ENCODE measurements around the gene MRPL52. TPM values are rescaled to one million over a fixed set of nuclear protein-coding genes. Genes with fewer than 3 reads are reported as not detected.
"Not testable (repeated sequence)": the region's sequence is repeated elsewhere in the genome, so short reads cannot be mapped to it uniquely, and the experiment has no call there.

Gene MRPL52
- total RNA-seq, 4 donors from 2014 or later = 27.0 to 64.5 (median 37.2) TPM

- Histone ChIP-seq H3K4me3 (peak overlapping the region; percentile 11 to 37 (median 18)), H3K4me1 (peaks cover 67 to 97% (median 92%) of the 10 kb centered on the region in 4 donors), H3K9me3 (no peaks in the 10 kb centered on the region), H3K36me3 (peaks cover 29 to 36% (median 34%) of the 10 kb centered on the region in 4 donors), H3K27ac (replicated peaks in 1 of 4) (peak overlapping the region; percentile 84 to 93 (median 88)), H3K27me3 (no peaks in the 10 kb centered on the region)
- TF ChIP-seq POLR2A (IDR thresholded peaks at IDR 0.05; ENCODE audit: low read depth) = no peak
- peak; percentile 53 to 62 for TF ChIP-seq POLR2AphosphoS5 (IDR thresholded peaks at IDR 0.05)
- intact Hi-C loops (cut with DNase I) = no loop called here
- WGBS = 9% methylated on average over 8 of the region's 12 CpGs
- DNase-seq (ENCODE audit: extremely low spot score) = peak; percentile 94
Observed at GRCh38 chr14:22848351-22849164, 18.9 kb downstream of the MRPL52 start.

- peak overlapping the region; percentile 1 to 18 (median 7) for H3K4me3 ChIP-seq
- no peaks in the 10 kb centered on the region for H3K27me3 ChIP-seq
- H3K27ac ChIP-seq (replicated peaks in 1 of 4) = peak overlapping the region; percentile 84 to 93 (median 88)
- DNase-seq (ENCODE audit: extremely low spot score) = no peak
- peaks cover 67 to 91% (median 90%) of the 10 kb centered on the region in 4 donors for H3K4me1 ChIP-seq
- no peaks in the 10 kb centered on the region for H3K9me3 ChIP-seq
- TF ChIP-seq POLR2AphosphoS5 (IDR thresholded peaks at IDR 0.05) (peak; percentile 13 to 44), CTCF (IDR thresholded peaks at IDR 0.05) (no peak)
- H3K36me3 ChIP-seq = peaks cover 21 to 29% (median 27%) of the 10 kb centered on the region in 4 donors
- intact Hi-C loops (cut with DNase I) = no loop called here
- WGBS = 34% methylated on average over 11 of the region's 19 CpGs
Observed at GRCh38 chr14:22849212-22849819, 19.6 kb downstream of the MRPL52 start.

- peaks cover 64 to 75% (median 73%) of the 10 kb centered on the region in 4 donors for H3K4me1 ChIP-seq
- peak; percentile 78 to 85 for TF ChIP-seq POLR2AphosphoS5 (IDR thresholded peaks at IDR 0.05)
- TF ChIP-seq EP300 (IDR thresholded peaks at IDR 0.05) = no peak
- peak overlapping the region; percentile 84 to 93 (median 88) for H3K27ac ChIP-seq (replicated peaks in 1 of 4)
- H3K4me3 ChIP-seq = peak overlapping the region in 2 of 4 donors; percentile 12 to 14
- DNase-seq (ENCODE audit: extremely low spot score) = peak; percentile 96
- 22% methylated on average over 5 of the region's 9 CpGs for WGBS
- no peaks in the 10 kb centered on the region for H3K27me3 ChIP-seq
- H3K36me3 ChIP-seq = peaks cover 3 to 10% (median 9%) of the 10 kb centered on the region in 4 donors
- intact Hi-C loops (cut with DNase I) = loop anchor here (2.0 to 10.0 kb wide), 2 partner anchors 14 to 296 kb away; partner anchors contain the start of gene MMP14
- H3K9me3 ChIP-seq = no peaks in the 10 kb centered on the region
Observed at GRCh38 chr14:22850944-22851764, 21.5 kb downstream of the MRPL52 start.

- intact Hi-C loops (cut with DNase I) = loop anchor here (10.0 kb wide), 1 partner anchor 297 kb away; no protein-coding TSS in a partner anchor
- peak overlapping the region; percentile 84 to 93 (median 88) for H3K27ac ChIP-seq (replicated peaks in 1 of 4)
- H3K4me3 ChIP-seq; H3K27me3 ChIP-seq; H3K9me3 ChIP-seq; DNase-seq (ENCODE audit: extremely low spot score); H3K36me3 ChIP-seq: not testable (repeated sequence)
- peaks cover 55 to 65% (median 63%) of the 10 kb centered on the region in 4 donors for H3K4me1 ChIP-seq
- WGBS = 83% methylated on average over 12 of the region's 12 CpGs
Observed at GRCh38 chr14:22852178-22852577, 22.5 kb downstream of the MRPL52 start.

GRCh38 chr14:22852599-22852939, 22.9 kb downstream of the MRPL52 start:
- TF ChIP-seq EP300 (IDR thresholded peaks at IDR 0.05) = no peak
- no peak for TF ChIP-seq POLR2A (IDR thresholded peaks at IDR 0.05; ENCODE audit: low read depth)
- TF ChIP-seq POLR2AphosphoS5 (IDR thresholded peaks at IDR 0.05) = no peak
- TF ChIP-seq CTCF (IDR thresholded peaks at IDR 0.05) = no peak
- H3K4me3 ChIP-seq = no peak overlapping the region
- H3K27me3 ChIP-seq = no peaks in the 10 kb centered on the region
- H3K9me3 ChIP-seq = no peaks in the 10 kb centered on the region
- peak overlapping the region in 3 of 4 donors; percentile 86 to 93 (median 91) for H3K27ac ChIP-seq (replicated peaks in 1 of 4)
- H3K36me3 ChIP-seq = no peaks in the 10 kb centered on the region
- 81% methylated on average over 2 of the region's 2 CpGs for WGBS
- intact Hi-C loops (cut with DNase I) = loop anchor here (10.0 kb wide), 1 partner anchor 298 kb away; no protein-coding TSS in a partner anchor
- DNase-seq (ENCODE audit: extremely low spot score) = no peak
- peaks cover 51 to 61% (median 59%) of the 10 kb centered on the region in 4 donors for H3K4me1 ChIP-seq

Data from esophagus muscularis mucosa (tissue), 4 donors.